HG03439 (cell line): ENCODE measurements around the gene SREBF2.

Experiments used
- ATAC-seq: cut with Tn5 transposase; IDR thresholded peaks from one replicate; pipeline ENCODE4 v1.9.1; 2021; ENCODE audit warnings: mild to moderate bottlenecking, moderate library complexity; ENCODE audit not compliant: unreplicated experiment

The SREBF2 gene

DNA sequence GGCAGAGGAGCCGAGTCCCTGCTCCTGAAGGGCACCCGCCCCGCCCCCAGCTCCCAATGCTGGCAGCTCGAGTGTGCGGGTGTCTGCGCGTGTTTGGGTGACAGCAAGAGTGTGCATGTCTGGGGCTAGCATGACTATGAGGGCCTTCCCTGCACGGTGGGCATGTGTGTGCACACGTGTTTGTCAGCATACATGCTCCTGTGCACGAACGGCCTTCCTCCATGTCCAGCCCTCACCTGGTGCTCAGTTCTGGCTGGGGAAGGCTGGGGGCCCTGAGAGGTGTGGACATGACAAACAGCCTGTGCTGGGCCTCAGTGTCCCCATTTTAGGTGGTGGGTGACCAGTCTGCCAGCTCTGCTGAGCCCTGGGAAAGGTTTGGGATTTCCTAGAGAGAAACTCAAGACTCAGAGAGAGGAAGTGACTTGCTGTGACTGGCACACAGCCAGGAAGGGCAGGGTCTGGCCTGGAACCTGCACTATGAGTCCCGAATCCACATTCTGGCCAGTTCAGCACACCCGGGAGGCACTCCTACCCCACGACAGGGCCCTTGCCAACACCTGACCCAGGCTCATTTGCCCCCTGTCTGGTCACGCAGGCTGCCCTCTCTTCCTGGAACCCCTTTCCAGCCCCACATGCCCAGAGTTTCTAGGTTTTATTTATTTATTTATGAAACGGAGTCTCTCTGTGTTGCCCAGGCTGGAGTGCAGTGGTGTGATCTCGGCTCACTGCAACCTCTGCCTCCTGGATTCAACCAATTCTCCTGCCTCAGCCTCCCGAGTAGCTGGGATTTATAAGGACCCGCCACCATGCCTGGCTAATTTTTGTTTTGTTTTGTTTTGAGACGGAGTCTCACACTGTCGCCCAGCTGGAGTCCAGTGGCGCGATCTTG lies 85.2 kb downstream of the SREBF2 start:
- no peak for ATAC-seq

DNA sequence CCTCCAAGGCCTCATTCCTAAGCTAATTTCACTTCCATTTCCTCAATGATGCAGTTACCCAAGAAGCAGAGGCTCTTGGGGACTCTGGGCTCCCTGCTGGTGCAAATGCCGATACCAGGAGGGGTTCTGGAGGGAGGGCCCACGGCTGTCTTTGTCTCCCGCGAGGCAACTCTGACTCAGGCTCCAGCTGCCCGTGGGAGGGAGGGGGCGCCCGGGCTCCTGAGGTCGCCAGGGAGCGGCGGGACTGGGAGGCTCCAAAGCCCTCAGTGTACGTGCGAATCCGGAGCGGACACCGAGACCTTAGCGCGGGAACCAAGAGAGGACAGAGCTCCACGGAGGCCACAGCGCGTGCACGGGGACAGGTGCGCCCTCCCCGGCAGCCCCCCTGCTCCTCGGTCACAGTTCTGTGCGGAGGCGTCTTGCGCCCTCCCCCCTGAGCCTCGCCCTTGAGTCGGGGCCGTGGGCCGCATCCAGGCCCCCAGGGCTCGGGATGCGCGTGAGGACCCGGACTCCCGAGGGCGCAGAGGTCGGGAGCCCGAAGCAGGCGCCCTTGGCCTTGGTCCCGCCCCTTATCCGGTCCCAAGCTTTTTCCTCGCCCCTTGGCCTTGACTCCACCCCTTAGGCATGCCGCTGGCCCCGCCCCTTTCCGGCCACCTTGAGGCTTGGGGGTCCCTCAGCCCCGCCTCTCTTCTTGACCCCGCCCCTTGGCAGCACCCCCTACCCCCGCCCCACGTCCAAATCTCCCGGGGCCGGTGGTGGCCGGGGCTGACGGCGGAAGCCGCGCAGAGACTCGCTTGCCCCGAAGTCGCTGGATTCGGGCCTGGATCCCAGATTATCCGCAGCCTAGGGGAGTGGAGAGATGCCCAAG lies 86.7 kb downstream of the SREBF2 start:
- ATAC-seq = peak; percentile 47

DNA sequence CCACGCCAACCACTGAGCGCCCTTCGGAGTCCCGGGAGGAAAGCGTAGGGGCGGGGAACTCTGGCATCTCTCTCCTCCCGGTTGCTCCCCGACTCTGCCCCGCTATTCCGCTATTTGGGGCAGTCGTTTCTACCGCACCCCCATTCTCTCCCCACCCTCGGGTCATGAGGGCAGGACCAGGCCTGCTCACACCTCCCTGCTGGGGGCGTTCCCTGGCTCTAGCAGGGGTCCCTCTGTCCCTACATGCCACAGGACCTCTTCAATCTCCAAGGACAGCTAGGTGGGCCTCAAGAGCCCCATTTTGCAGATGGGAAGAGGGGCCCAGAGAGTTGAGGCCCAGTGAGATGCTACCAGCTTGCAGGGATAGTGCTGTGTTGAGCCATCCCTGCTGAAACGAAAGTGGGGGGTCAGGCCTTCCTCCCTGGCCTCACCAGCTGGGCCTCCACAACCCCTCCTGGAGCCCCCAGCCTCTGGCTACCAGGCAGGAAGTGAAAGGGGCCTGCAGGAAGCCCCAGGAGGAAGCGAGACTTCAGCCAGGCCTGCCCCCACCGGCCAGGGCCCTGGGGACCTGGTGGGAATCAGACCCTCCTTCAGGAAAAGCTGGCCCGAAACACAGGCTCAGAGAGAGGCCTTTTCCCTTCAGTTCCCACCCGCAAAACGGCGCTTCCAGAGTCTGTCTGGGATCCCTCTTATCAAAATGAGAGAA lies 87.5 kb downstream of the SREBF2 start:
- ATAC-seq = no peak

DNA sequence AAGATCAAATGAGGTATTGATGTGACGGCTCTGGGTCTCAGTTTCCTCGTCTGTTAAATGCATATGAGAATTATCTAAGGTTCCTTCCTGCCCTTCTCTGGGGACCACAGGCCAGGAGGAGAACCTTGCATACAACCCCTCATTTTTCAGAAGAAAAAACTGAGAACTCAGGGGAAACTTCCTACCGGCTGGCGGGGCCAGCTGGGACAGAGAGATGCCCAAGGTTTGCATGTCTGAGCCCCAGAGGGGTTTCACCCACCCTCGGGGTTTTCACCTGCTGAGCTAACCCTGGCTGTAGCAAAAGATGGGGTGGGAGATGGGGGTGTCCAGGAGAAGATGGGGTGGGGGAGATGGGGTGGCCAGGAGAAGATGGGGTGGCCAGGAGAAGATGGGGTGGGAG lies 89.4 kb downstream of the SREBF2 start:
- ATAC-seq = no peak

DNA sequence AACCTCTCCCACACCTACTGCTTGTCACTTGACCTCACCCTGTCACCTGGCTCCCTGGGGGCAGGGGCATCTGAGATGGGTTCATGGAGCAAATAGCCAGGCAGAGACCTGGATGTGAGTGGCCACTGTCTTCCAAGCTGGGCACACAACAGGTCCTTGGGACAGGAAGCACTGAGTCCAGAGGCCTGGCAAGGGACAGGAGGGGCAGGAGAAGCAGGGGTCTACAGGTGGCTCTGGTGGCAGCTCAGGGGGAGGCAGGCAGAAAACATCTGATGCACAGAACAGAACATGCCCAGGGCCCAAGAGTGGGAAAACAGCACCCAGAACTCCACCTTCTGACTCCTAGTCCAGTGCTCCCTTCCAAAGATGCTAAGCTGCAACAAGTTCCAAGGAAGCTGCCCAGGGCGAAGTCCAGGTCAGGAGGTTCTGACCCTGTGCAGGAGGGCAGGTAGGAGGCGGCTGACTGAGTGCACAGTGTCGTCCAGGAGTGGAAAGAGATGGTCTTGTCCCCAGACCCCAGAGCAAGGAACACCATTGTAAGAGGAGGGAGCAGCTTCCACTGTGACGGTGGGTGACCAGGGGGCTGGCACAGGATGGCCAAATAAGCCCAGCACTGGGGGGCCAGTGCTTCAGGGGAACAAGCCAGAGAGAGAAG lies 90.2 kb downstream of the SREBF2 start:
- no peak for ATAC-seq

DNA sequence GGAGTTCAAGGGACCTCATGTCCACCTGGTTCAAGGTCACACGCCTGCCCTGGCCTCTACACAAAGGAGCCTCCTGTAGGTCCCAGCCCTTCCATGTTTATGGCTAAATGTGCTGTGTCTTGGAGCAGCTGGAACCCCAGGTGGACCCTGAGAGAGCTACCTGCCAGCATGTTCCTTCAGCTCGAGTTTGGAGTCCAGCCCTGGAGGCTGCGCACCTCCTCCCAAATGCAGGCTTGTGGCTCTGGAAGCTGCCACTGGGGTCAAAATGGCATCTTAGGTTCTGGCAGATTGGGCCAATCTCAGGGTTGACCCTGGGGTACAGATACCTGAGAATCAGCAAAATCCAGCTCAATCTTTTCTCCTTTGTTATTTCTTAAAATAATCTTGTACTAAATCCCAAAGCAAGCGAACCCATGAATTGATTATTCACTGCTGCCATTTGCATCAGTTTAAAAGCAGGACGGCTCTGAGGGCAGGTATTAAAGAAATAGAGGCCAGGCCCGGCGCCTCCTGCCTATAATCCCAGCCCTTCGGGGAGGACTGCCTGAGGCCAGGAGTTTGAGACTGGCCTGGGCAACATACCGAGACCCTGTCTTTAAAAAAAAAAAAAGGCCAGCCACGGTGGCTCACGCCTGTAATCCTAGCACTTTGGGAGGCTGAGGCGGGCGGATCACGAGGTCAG lies 90.8 kb downstream of the SREBF2 start:
- ATAC-seq = no peak

DNA sequence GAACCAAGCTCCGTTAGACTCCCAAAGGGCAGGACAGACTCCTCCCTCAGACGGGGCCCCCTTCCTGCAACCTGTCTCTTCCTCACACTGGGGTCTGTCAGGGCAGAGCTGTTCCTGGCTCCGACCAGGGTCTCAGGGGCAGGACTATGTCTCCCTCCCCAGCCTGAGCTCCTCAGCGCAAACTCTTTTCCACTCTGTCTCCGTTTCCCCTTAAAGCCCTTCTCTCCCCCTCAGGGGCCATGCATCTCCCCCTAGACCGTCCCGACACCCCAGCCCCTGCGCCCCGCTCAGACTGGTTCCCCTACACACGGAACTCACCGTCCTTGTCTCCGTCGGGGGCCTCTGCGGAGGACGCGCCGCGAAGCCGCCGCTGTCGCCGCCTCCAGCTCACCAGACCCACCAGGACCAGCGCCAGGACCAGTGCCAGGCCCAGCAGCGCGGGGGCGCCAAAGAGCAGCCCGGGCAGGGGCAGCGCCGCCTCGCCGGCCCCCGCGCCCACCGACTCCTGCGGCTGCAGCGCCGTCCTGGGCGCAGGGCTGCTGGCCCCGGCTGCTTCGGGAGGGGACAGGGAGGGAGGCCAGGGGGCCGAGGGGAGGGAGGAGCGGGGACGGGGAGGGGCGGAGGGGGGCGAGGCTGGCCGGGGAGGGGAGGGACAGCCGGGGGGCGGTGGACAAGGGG lies 93.0 kb downstream of the SREBF2 start:
- ATAC-seq = no peak

DNA sequence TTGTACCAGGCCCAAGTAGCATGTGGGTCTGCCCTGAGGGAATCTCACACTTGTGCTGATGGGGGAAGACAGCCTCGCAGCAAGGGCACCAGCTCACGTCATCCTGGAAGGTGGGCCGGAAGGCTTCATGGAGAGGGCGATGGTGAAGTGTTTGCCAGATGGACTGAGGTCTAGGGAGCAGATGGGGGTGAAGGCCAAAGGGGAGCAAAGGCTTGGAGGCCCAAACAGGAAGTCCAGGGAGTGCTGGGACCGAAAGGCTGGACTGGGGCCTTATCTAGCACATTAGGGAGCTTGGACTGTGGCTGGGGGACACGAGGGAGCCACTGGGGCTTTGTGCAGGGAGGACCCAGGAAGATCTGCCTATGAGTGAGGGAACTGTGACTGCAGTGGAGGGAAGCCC lies 94.9 kb downstream of the SREBF2 start:
- no peak for ATAC-seq

DNA sequence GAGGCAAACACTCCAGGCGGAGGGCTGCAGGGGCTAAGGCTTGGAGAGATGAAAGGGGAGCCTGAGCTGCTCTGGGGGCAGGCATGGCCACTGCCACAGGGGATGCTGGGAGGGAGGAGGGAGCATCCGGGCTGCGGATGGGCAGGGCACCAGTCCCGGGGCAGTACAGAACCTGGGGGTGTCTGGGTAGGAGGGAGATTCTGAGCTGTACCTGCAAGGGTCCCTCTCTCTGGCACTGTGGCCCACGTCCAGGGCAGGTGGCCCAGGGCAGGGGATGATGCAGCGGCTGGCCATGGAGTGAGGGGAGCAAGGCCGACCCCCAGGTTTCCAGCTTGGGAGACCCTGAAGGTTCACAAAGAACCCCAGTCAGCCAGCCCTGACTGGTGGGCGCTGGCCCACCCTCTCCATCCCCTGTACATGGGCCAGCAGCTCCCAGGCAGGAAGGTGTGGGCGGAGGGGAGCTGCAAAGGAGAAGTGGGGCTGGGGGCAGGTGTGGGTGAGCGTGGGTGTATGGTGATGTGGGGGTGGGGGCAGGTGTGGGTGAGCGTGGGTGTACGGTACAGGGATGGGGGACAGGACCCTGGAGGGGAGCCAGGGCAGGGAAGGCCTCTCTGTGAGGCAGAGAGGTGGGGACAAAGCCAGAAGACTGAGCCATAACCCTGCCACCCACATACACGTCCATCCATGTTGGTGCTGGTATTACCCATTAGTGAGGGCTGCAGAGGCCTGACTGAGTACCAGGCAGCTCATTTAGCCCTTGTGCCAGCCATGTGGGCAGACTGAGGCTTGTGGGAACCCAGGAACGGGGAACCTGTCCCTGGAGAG lies 95.9 kb downstream of the SREBF2 start:
- no peak for ATAC-seq

DNA sequence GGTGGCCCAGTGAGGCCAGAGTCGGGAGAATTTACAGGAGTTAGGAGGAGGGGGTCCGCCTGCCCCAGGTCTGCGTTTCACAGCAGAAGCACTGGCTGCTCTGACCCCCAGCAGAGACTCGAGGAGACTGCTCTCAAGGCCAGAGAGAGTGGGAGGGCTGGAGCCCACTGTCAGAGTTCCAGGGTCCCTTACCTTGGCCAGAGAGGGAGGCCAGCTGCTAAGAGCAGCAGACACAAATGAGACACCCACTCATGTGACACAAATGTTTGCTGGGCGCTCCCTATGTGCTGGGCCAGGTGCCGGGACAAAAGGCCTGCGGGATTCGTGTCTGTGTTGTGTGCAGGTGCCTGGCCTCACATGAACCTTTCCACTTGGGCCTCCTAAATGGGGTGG lies 96.5 kb downstream of the SREBF2 start:
- ATAC-seq = no peak

DNA sequence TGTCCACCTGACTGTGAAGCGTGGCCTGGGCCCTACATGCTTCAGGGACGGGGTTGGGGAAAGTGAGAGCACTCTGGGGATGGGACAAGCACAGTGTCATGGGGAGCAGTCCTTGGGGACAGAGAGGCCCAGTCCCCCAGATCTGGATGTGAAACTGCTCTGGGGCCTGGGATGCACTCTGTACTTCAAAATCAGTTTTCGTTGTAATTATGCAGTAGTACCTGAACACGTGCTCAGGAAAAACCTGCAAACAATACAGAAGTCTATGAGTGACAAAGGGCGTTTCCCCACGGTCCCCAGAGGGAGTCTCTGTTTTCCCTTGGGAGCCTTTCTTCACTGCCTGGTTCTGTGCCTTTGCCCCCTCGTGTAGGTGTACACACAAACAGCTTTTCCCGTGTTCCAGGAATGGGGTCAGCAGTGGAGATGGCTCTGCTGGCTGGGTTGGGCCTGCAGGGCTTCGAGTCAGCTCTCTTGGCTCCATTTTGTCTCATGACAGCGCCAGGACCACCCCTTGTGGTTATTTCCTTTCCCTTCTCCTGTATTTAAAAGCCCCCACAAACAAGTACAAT lies 98.9 kb downstream of the SREBF2 start:
- ATAC-seq = no peak

DNA sequence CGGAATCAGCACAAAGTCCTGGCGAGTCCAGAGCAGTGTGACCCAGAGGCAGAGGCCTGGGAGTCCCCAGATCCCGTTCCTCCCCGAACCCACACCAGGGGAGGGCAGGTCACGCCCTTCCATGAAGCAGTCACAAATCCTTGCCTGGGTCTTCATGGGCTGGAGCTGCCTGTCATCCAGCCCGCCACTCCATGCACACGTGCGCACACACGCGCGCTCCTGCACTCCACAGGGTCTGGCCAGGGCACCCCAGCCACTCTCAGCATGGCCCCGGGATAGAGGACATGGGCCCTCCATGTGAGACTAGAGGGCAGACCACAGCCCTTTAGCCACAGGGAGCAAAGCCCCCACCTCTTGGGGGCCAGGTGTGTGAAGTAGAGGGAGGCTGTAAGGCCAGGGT lies 99.4 kb downstream of the SREBF2 start:
- no peak for ATAC-seq

DNA sequence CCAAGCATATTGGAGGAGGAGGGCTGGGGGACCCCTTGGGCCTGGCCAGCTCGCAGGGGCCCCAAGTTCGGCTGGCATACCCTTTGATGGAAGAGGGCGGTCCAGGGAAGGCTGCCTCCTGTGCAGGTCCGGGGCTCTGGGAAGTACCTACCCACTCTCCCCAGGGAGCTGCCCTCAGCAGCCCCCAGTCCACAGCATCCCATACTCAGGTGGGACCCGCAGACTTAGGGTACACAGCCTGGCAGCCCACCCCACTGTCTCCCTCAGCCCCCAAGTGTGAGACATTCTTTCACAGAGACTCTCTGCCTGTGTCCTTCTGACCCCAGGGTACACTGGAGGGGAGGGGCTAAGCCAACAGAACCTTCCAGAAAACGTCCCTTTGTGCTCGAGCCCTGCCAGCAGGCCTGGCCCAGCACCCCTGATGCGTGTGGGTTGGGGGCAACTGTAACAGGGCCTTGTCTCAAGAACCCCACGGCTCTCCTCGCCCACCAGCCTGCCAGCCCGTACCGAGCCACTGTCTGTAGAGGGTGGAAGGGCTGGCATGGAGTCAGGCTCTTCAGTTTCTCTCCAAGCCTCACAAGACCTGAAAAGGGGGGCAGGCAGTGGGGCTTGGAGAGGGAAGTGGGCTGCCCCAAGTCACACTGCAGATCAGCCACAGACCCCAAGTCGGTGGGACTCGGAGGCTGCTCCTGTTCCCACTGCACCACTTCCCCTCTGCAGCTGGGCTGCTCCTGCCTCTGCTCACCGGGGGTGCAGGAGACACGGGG lies 100.7 kb downstream of the SREBF2 start:
- no peak for ATAC-seq

DNA sequence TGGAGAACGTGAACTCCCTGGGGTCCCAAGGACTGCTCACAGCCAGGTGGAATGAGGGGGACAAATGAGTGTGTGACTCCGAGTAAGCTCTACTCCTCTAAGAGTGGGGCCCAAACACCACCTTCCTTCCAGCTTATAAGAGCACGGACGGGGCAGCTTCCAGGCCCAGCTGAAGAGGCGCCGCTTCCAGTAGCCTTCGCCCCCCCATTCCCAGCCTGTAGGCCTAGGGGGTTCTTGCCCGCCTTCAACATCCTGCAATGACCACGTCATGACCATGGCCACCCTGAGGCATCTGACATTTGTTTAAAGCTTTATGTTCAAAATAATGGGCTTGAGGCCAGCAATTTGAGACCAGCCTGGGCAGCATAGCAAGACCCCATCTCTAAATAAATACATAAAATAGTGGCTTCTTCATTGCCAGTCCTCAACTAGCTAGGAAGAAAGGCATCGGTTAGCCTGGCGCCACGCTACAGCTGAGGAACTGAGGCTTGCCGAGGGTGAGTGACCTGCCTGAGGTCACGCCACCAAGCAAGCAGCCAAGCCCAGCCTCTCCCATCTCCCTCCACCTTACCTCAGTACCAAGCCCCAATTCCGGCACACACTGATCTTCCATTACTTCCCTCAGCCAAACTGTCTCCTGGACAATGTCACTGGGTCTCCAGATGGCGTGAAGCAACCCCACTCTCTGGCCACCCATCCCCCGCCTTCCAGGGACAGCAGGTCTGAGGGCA lies 101.5 kb downstream of the SREBF2 start:
- ATAC-seq = no peak

DNA sequence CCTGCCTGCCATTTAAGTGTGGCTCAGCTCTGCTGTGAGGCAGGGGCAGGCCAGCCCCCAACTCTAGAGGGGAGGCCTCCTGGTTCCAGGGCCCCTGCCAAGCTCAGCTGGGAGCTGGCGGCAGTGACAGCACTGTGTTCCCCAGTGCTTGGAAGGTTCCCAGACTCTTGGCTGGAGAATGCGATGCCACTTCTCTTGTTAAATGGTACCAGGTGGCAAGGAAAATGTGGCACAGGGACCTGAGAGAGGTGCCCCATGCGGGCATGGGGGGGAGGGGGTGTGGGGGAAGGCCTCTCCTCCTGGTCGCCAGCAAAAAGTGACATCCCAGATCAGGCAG lies 102.1 kb downstream of the SREBF2 start:
- ATAC-seq = no peak

DNA sequence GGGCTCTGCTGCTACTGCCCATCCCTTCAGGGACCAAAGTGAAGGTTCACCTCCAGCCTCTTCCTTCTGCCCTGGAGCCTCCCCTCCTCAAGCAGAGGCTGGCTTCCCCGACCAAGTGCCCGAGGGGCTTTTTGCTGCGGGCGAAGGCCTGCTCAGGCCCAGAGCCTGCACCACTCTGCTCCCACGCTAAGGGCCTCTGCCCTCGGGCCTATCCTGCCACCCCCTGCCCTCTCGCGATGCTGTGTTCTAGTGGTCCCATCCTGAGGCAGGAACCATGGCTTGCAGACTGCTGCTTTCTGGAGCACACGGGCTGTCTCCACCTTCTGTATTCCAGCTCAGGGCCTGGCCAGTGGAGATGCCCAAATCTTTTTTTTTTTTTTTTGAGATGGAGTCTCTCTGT lies 102.6 kb downstream of the SREBF2 start:
- ATAC-seq = no peak

DNA sequence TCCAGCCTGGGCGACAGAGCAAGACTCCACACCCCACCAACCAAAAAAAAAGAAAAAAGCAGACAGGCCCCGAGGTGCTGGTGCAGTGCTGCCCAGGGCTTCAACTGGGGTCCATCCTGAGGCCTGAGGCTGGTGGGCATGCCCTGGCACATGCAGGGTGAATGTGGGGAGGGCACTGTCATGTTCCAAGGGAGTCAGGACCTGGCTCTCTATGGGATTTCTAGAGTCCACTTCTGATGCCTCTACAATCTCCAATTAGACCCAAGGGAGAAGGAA lies 103.9 kb downstream of the SREBF2 start:
- ATAC-seq = no peak
